ENCODE data around the gene TMEM51.

DNA sequence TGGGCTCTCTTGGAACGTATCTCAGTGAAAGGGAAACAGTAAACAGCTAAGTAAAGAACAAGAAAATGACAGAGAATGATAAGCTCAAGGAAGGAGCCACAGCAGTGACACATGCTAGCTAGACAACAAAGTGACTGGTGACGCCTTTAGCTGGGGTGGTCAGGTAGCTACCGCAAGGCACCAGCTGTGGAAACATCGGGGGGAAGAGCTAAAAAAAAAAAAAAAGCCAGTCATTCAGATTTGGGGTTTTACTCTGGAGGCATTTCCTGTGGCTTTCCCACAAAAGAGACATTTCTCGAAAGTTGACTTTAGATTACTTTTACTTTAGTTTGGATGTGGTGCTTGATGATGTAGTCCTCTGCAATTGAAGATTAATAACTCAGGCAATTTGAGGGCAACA, 95.5 kb downstream of the TMEM51 start:
- TF ChIP-seq POLR2A (IDR thresholded peaks at IDR 0.05) (no peak), EP300 (IDR thresholded peaks at IDR 0.05) (no peak)
- TF ChIP-seq, protein P1, sequence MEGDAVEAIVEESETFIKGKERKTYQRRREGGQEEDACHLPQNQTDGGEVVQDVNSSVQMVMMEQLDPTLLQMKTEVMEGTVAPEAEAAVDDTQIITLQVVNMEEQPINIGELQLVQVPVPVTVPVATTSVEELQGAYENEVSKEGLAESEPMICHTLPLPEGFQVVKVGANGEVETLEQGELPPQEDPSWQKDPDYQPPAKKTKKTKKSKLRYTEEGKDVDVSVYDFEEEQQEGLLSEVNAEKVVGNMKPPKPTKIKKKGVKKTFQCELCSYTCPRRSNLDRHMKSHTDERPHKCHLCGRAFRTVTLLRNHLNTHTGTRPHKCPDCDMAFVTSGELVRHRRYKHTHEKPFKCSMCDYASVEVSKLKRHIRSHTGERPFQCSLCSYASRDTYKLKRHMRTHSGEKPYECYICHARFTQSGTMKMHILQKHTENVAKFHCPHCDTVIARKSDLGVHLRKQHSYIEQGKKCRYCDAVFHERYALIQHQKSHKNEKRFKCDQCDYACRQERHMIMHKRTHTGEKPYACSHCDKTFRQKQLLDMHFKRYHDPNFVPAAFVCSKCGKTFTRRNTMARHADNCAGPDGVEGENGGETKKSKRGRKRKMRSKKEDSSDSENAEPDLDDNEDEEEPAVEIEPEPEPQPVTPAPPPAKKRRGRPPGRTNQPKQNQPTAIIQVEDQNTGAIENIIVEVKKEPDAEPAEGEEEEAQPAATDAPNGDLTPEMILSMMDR (IDR thresholded peaks at IDR 0.05), result no peak

All from tibial nerve (tissue), 4 donors.